ENCODE data around the gene PRKAG2.
A peak's percentile ranks its signal among the peaks of the same experiment; 100 is the strongest.

PRKAG2 gene

DNA sequence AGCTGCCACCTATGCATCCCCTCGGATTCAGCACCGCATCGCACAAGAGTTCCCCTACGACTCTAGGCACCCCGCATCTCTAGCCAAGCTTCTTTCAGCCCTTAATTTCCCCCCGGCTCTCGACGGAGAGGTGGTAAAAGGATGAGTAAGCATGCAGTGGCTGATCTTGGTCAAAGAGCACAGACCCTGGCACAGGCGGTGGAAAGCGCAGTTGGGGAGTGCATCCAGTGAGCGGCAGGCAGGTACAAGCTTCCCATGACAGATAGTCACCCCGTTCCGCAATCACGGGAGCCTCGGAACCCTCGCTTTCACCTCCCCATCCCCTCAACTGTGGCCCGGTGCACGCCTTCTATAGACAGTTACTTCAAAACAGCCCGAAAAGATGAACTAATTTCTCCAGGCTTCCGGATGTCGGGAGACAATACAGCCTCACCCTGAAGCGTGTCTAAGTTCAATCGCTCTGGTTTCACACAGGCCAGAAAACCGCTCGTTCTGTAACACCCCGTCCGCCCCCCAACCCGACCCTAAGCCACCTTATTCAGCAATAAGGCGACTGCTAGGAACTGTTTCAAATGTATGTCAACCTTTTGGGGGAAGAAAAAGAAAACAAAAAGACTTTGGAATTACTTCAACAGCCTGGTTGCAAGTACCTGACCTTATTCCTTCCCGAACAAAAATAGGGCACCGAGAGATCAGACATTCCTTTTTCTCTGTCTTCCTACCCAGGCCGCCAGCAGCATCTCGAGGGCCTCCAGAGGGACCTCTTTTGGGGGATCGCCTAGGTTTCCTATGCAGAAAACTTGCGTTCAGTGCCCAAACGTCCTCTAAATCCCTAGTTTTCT is 358.6 kb downstream of the PRKAG2 start:
- peak overlapping the region; percentile 97 for H3K27ac ChIP-seq
- TF ChIP-seq CTCF (conservative IDR thresholded peaks at IDR 0.05): no peak

DNA sequence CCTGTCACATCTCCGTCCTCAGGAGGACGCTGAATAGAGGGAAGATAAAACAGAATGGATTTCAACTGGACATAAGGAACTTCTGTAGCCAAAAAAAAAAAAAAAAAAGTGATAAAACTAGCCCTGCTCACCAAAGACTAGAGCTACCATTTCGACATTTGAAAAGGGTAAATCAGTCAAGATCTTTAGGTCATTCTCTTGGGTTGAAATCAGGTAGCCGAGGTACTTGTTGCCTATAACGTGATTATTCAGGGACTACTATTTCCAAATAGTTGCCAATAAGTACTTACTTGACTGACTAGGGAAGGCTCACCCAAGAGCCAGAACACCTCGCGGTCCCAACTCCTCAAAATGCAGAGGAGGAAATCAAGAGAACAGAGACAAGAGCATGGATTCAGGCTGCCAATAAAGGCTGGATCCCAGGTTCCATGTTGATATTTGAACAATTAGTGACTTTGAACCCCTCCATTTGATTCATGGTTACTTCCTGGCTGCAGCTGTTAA is 359.3 kb downstream of the PRKAG2 start:
- peak overlapping the region; percentile 97; the same call in 1 of the 2 replicates for H3K27ac ChIP-seq

DNA sequence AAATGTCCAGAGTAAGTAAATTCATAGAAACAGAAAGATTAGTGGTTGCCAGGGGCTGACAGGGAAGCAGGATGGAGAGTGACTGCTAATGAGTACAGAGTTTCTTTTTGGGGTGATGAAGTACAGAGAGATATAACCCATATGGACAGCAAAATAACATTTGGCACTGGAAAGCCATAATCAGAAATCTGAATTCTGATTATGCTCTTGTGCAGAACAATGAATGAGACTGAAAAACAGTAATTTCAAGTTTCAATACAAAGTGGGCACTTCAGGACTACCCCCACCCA is 361.7 kb downstream of the PRKAG2 start:
- H3K27ac ChIP-seq: no peak overlapping the region
- no peak for TF ChIP-seq CTCF (conservative IDR thresholded peaks at IDR 0.05)

More for the DNA sequence above, 359.3 kb downstream of the PRKAG2 start:
- no peak for TF ChIP-seq CTCF (conservative IDR thresholded peaks at IDR 0.05)

- H3K27ac ChIP-seq: no peak overlapping the region
These were observed 362.2 kb downstream of the PRKAG2 start for GRCh38 chr7:151514461-151515275.

DNA sequence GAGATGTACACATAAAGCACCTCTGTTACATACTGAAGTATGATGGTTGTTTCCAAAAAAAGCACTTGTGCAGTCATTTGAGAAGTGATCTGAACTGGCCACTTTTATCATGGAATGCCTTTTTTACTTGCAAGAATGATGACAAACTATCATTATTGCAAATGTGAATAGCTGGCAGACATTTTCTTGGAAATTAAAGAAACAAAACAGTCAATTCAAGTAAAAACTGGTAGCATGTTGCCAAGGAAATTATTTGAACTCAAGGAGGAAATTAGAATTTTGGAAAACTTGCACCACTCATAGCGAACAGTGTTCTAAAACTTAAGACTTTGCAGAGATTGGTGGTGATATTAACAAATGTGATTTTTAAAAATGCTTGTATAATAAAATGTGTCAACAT is 363.8 kb downstream of the PRKAG2 start:
- TF ChIP-seq CTCF (conservative IDR thresholded peaks at IDR 0.05): no peak
- no peak overlapping the region for H3K27ac ChIP-seq

More at GRCh38 chr7:151514461-151515275, 362.2 kb downstream of the PRKAG2 start:
- no peak for TF ChIP-seq CTCF (conservative IDR thresholded peaks at IDR 0.05)

DNA sequence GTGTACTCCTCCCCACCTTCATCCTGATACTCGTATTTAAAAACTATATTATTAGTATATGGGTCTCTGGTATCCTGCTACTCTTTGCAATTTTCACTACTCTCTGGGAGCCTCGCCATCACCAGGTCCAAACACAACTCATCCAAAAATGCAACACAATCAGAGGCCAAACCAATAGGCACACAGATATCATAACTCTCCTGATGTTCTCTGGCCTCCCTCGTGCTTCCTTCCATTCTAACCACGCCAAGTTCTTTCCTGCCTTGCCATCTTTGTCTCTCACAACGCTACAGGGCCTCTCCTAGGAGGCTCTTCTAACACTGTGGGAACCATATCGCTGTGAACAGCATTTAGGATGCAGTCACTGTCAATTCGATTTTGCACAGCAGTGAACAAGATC is 364.6 kb downstream of the PRKAG2 start:
- no peak overlapping the region for H3K27ac ChIP-seq
- no peak for TF ChIP-seq CTCF (conservative IDR thresholded peaks at IDR 0.05)

GRCh38 chr7:151511946-151512345 is 365.0 kb downstream of the PRKAG2 start:
- no peak for TF ChIP-seq CTCF (conservative IDR thresholded peaks at IDR 0.05)
- no peak overlapping the region for H3K27ac ChIP-seq

Data from VCaP (cell line).